Esophagus (tissue), 2 donors: ENCODE measurements around the gene CCNF. TPM values are rescaled to one million over a fixed set of nuclear protein-coding genes. Genes with fewer than 3 reads are reported as not detected.
"Not testable (repeated sequence)": the region's sequence is repeated elsewhere in the genome, so short reads cannot be mapped to it uniquely, and the experiment has no call there.

Experiments used
- H3K27ac ChIP-seq, 2 donors: one replicate each; pipeline ENCODE4 v1.5.1; 2013; ENCODE audit warnings: low read depth in 2 of 2, mild to moderate bottlenecking in 2 of 2, inconsistent platforms in 1 of 2, low read length in 1 of 2, moderate library complexity in 1 of 2
- H3K27me3 ChIP-seq, 2 donors: one replicate each; pipeline ENCODE4 v1.6.1; 2013; ENCODE audit warnings: low read length in 2 of 2, control low read depth in 1 of 2, mild to moderate bottlenecking in 1 of 2; ENCODE audit not compliant: insufficient read depth in 2 of 2, control insufficient read depth in 1 of 2
- H3K36me3 ChIP-seq, 2 donors: one replicate each; pipeline ENCODE4 v1.6.1; 2013; ENCODE audit warnings: low read length in 1 of 2; ENCODE audit not compliant: control insufficient read depth in 2 of 2, insufficient read depth in 2 of 2
- H3K4me1 ChIP-seq, 2 donors: one replicate each; pipeline ENCODE4 v1.6.1; 2013; ENCODE audit warnings: low read length in 1 of 2; ENCODE audit not compliant: control insufficient read depth in 2 of 2, insufficient read depth in 2 of 2
- H3K4me3 ChIP-seq, 2 donors: one replicate each; pipeline ENCODE4 v1.5.1; 2013; ENCODE audit warnings: low read length in 2 of 2, mild to moderate bottlenecking in 2 of 2, low read depth in 1 of 2, moderate library complexity in 1 of 2
- H3K9me3 ChIP-seq, 2 donors: one replicate each; pipeline ENCODE4 v1.6.1; 2013; ENCODE audit warnings: mild to moderate bottlenecking in 2 of 2, low read depth in 1 of 2, low read length in 1 of 2, moderate library complexity in 1 of 2; ENCODE audit not compliant: control insufficient read depth in 2 of 2, insufficient read depth in 1 of 2
- WGBS, 2 donors: extraction: QIAGEN DNeasy Blood & Tissue Kit; methylation state at CpG; one replicate each; pipeline ENCODE4 v1.1.7; 2013; 5-methylcytosine and 5-hydroxymethylcytosine counted together
- polyA plus RNA-seq, 2 donors: library from polyadenylated mRNA; stranded (reverse); fragments of 200-250 nt; gene quantifications; one replicate each; pipeline ENCODE4 v1.2.3, GENCODE V29; 2013
- donor health status: healthy with polysubstance abuse.
- donor health status: Bipolar disorder and iron deficiency.

Gene CCNF
- 1 to 10 TPM; 4.2 to 4.6 TPM for polyA plus RNA-seq

DNA sequence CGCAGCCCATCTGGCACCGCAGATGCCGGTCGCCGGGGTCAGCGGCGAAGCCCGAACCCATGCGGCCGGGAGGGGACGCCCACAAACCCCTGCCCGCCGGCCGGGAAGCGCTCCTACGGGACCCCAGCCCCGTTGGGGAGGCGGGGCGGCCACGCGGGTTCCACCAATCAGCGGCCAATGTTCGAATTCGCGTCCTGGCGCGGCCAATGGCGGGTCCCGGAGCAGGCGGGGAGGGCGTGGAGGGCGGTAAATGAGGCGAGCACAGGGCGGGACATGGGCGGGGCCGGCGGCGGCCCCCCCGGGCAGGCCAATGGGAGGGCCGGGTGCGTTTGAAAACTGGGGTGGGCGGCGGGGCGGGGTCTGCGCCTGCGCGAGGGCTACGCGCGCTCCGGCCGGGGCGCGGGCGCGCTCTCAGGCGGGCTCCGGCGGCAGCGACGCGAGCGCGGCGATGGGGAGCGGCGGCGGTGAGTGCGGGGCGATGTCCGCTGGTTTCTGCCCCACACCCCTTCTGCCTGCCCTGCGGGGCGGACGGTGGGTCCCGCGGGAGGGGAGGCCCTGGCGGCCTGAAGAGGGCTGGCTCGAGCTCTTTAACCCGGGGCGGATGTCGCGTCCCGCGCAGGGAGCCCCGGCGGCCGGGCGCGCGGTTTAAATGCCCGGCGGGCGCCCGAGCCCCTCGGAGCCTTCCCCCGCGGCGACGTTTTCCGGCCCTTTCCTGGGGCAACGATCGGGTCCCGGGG lies at the start of gene CCNF:
Gene CCNF (plus strand): TSS at position 414 of the 737 bp plus-strand sequence. CDS start 35 bp downstream, at position 449.
- Histone ChIP-seq H3K27ac (peak within 1 kb of the TSS; percentile 56 to 65), H3K4me1 (peaks cover 0 to 6% of the 10 kb centered on the region in 2 donors), H3K9me3 (no peaks in the 10 kb centered on the region), H3K4me3 (peak within 1 kb of the TSS; percentile 64 to 89), H3K36me3 (peaks cover 0 to 8% of the 10 kb centered on the region in 2 donors), H3K27me3 (no peaks in the 10 kb centered on the region)
- 0 to 1% methylated on average over 80 to 103 of the region's 103 CpGs for WGBS, 2 donors

DNA sequence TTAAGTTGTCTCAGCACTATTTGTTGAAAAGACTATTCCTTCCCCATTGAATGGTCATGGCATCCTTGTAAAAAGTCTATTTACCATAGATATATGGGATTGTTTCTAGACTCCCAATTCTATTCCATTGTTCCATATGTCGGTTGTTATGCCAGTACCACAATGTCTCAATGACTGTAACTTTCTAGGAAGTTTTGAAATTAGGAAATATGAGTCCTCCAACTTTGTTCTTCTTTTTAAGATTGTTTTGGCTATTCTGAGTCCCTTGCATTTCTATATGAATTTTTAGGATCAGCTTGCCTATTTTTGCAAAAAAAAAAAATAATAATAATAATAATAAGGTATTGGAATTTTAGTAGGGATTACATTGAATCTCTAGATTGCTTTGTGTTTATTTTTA lies 45.7 kb upstream of the CCNF start:
- WGBS, 2 donors = 87 to 95% methylated on average over 1 of the region's 1 CpG
- Histone ChIP-seq H3K9me3 (peaks cover 0 to 2% of the 10 kb centered on the region in 2 donors), H3K27ac (no peak overlapping the region), H3K36me3 (no peaks in the 10 kb centered on the region), H3K27me3 (no peaks in the 10 kb centered on the region), H3K4me3 (no peak overlapping the region), H3K4me1 (no peaks in the 10 kb centered on the region)

DNA sequence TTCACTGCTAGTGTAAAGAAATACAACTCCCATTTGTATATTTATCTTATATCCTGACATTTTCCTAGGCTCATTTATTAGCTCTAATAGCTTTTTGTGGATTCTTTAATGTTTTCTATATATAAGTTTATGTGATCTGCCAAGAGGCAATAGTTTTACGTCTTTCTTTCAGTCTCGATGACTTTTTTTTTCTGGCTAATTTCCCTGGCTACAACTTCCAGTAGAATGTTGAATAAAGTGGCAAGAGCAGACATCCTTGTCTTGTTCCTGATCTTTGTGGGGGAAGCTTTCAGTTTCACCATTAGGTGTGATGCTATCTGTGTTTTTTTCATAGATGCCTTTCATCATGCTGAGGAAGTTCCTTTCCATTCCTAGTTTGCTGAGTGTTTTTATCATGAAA lies 44.8 kb upstream of the CCNF start:
- WGBS, 2 donors = 10 to 32% methylated on average over 2 of the region's 2 CpGs
- Histone ChIP-seq H3K27ac (no peak overlapping the region), H3K36me3 (no peaks in the 10 kb centered on the region), H3K4me3 (no peak overlapping the region), H3K9me3 (peaks cover 2 to 6% of the 10 kb centered on the region in 2 donors), H3K4me1 (no peaks in the 10 kb centered on the region), H3K27me3 (no peaks in the 10 kb centered on the region)

DNA sequence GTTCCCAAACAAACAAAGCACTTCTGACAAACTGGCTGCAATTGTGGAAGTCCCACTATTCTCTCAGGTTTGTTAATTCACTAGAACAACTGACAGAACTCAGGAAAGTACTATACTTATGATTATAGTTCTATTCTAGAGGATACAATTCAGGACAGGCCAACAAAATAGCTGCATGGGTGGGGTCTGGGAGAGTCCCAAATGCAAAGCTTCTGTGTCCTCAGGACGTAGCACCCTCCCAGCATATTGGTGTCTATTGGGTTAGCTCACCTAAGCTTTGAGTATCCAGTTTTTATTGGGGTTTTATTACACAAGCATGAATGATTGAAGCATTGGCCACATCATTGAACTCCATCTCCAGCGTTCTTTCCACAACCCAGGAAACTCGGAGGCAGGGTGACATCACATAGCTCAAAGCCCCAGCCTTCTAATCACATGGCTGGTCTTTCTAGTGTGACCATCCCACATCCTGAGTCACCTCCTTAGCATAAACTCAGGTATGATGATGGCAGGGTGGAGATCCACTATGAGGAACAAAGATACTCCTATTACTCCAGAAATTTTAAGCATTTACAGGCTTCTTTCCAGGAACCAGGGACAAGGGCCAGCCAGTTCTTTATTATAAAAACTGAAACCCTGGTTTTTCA lies 43.9 kb upstream of the CCNF start:
- Histone ChIP-seq H3K4me3 (no peak overlapping the region), H3K27ac (no peak overlapping the region), H3K27me3 (no peaks in the 10 kb centered on the region), H3K36me3 (no peaks in the 10 kb centered on the region), H3K9me3 (peaks cover 2 to 6% of the 10 kb centered on the region in 2 donors), H3K4me1 (no peaks in the 10 kb centered on the region)
- WGBS, 2 donors = 53 to 69% methylated on average over 3 of the region's 3 CpGs

- H3K36me3 ChIP-seq, H3K27me3 ChIP-seq, H3K4me1 ChIP-seq, H3K4me3 ChIP-seq, H3K9me3 ChIP-seq, H3K27ac ChIP-seq: not testable (repeated sequence)
- whole genome bisulfite sequencing, 2 donors = 80 to 87% methylated on average over 19 of the region's 19 CpGs
Measured at GRCh38 chr16:2385982-2386381, 43.3 kb upstream of the CCNF start.

DNA sequence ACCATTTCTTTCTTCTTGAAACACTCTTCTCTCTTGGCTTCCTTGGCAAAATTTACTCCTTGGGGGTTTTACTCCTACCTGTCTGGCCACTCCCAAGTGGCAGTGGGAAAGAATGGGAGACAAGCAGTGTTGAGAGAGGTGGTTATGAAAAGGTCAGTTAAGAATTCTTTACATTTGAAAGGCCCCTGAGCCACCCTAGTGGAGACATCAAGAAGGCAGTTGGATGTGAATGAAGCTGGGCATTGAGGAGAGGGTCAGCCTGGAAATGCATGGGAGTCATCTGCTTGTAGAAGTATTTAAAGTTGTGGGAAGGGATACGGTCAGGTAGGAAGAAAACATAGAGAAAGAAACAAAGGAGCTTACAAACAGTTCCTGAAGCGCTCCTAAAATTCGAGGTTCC lies 42.3 kb upstream of the CCNF start:
- Histone ChIP-seq H3K9me3 (peaks cover 2 to 6% of the 10 kb centered on the region in 2 donors), H3K36me3 (no peaks in the 10 kb centered on the region), H3K27ac (no peak overlapping the region), H3K27me3 (no peaks in the 10 kb centered on the region), H3K4me1 (no peaks in the 10 kb centered on the region), H3K4me3 (no peak overlapping the region)
- 73 to 76% methylated on average over 3 of the region's 3 CpGs for WGBS, 2 donors

DNA sequence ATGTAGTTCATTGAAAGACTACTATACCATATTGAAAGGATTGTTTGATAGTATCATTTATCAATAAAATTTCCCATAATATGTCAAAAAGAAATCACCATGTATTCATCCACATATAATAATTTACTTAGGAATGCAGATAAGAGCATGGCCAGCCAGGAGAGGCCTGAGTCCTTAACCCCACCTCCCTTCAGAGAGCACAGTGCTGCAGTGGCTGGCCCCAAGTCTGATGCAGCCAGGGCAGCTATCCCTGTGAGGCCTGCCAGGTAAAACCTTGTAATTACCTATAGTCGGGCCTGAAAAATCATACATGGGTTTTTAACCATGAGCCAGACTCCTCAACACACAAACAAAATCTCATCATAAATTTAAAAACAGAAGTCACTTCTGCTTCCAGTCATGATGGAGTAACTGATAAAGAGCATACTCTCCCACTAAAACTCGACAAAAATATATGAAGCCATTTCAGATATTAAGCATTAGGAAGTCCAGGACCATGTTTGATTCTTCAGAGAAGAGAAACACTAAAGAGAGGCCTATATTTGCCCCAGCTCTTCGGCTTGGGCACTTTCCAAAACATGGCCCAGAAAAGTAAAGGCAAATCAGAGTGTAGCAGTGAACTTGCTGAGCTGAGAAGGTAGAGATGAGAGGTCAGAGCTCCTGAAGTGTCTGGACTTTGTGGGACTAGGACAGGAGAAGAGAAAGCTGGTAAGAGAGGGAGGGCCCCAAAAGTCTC lies 40.9 kb upstream of the CCNF start:
- Histone ChIP-seq H3K27ac (no peak overlapping the region), H3K36me3 (no peaks in the 10 kb centered on the region), H3K4me1 (no peaks in the 10 kb centered on the region), H3K4me3 (no peak overlapping the region), H3K27me3 (no peaks in the 10 kb centered on the region), H3K9me3 (peaks cover 2 to 6% of the 10 kb centered on the region in 2 donors)
- WGBS, 2 donors = 77 to 86% methylated on average over 3 of the region's 3 CpGs

DNA sequence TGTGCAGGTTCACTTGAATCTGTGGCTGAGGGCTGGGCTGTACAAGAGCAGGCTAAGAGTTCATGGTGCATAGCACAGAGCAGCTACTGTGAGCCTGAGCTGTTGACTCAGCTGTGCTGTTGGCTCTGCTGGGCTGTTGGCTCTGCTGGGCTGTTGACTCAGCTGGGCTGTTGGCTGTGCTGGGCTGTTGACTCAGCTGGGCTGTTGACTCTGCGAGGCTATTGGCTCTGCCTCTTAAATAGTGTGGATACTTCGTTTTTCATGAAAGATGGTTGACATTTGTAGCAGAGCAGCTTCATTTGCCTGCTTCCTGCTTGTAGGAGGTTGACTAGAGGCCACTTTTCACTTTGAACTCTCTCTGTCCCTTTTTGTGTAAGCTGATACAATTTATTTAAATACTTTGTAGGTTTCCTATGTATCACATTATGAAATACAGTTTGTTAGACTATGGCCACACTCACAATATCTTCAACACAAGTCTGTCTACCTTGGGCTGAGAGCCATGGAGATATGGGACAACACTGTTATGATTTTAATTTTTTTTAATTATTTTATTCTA lies 40.3 kb upstream of the CCNF start:
- Histone ChIP-seq H3K27ac (no peak overlapping the region), H3K9me3 (peaks cover 2 to 6% of the 10 kb centered on the region in 2 donors), H3K27me3 (no peaks in the 10 kb centered on the region), H3K4me1 (no peaks in the 10 kb centered on the region), H3K4me3 (no peak overlapping the region), H3K36me3 (no peaks in the 10 kb centered on the region)
- WGBS, 2 donors = 21 to 27% methylated on average over 2 of the region's 2 CpGs

- Histone ChIP-seq H3K27ac (no peak overlapping the region), H3K27me3 (no peaks in the 10 kb centered on the region), H3K4me3 (no peak overlapping the region), H3K36me3 (no peaks in the 10 kb centered on the region), H3K9me3 (peaks cover 2 to 6% of the 10 kb centered on the region in 2 donors), H3K4me1 (no peaks in the 10 kb centered on the region)
Measured at GRCh38 chr16:2392025-2392424, 37.2 kb upstream of the CCNF start.
